ENCODE results near the gene TMEM150C.

DNA sequence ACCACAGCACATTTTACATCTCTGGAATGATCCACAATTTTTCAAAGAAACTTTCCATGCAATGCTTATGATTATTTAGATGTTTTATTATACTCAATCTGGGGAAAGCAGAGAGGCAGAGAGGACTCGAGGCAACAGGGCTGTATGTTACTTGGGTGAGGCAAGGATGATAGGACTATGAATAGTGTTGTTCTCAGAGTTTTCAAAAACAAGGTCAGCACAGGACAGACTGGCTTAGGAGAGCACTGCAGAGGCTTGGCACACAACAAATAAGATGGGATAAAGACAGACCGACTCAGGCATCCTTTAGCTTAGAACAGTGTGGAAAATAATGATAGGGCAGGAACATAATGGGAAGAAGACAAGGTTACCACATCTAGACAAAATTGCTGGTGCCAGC lies 65.4 kb downstream of the TMEM150C start:
- TF ChIP-seq CTCF (IDR thresholded peaks at IDR 0.05; ENCODE audit: low read depth, low read length) (no peak), MAX (IDR thresholded peaks at IDR 0.05; ENCODE audit: low read depth, low read length) (no peak)

All from NB4 (cell line).